ENCODE measurements around the gene ZC3H12D.

Gene ZC3H12D

DNA sequence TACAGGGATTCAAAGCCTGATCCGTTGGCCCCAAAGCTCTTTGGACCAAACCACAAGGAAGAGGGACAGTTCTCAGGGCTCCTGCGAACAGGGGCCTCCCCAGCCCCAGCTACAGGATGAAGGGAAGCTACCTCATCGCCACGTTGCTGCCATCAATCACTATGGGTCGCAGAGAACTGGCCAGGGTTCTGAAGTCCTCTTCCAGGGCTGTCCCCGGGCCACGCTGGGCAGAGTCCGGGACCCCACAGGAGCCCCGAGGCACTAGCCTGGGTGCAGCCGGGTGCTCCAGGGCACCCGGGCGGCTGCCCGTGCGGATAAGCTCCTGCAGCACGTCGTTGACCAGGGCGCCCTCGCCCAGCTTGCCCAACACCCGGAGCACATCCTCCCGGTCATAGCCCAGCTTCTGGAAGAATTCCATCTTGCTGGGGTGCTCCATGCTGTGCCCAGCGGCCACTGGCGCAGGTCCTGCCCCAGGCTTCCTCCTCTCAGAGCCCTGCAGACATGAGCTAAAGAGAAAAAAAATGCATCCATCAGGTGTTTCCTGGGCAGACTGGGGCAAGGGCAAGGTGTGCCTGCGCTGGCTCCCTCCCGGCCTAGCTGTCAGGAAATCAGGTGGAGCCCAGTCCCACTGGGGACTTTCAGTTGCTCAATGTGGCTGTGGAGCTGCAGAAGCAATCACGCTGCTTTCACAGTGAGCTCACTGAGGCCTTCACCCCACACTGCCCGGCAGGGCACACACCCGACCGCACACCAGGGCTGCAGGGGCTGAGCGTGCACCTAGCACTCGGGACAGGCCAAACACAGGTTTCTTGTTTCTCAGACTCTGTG, 10.5 kb downstream of the ZC3H12D start:
- no peak for DNase-seq (ENCODE audit: low read depth)
- no peak for TF ChIP-seq CTCF (IDR thresholded peaks at IDR 0.05; ENCODE audit: control insufficient read depth, extremely low read depth, insufficient read depth)
- H3K4me3 ChIP-seq (ENCODE audit: low read depth, low read length), result no peak overlapping the region

DNA sequence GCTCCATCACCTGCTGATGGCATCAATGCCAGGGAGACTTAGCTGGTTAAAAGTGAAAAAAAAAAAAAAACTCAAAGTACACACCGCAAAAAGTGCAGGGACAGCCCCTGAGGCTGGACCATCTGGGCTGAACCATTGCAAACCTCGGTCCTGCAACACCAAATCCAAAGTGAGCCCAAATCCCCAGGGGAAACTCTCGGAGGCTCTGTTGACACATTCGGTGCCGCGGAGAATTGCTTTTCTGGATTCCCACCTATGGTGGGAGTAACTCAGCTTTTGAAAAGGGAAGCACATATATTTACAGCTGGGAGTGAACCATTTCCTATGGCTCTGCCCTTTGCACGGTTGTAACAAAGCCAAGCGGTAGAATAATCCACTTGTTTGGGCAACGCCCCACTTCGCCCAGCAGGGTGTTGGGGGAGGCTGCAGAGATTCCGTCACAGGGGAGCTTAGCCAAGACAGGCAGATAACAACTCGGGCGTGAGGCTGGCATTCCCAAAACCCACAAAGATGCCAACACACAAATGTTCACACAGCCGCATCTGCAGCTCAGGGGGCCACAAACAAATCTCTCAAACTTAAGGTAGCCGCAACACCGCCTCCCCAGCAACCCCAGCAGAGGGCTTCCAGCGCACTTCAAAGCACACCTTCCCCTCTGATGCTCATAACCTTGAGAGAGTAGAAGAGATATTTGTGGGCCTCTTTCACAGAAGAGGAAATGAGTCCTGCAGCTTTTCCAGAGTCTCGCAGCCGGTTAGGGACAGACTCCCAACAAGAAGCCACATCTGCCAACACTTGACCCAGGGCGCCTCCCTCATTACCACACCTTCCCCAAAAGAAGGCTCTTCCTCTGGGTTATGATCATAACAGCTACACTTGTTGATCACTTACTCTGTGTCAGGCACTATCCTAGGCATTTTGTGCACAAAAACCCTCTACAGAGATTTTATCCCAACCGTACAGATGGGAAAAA, 11.4 kb downstream of the ZC3H12D start:
- TF ChIP-seq CTCF (IDR thresholded peaks at IDR 0.05; ENCODE audit: control insufficient read depth, extremely low read depth, insufficient read depth), result no peak
- no peak for DNase-seq (ENCODE audit: low read depth)
- no peak overlapping the region for H3K4me3 ChIP-seq (ENCODE audit: low read depth, low read length)

- H3K4me3 ChIP-seq (ENCODE audit: low read depth, low read length), result no peak overlapping the region
- no peak for DNase-seq (ENCODE audit: low read depth)
- no peak for TF ChIP-seq CTCF (IDR thresholded peaks at IDR 0.05; ENCODE audit: control insufficient read depth, extremely low read depth, insufficient read depth)
Measured at GRCh38 chr6:149472241-149472640, 12.6 kb downstream of the ZC3H12D start.

GRCh38 chr6:149471801-149472200, 13.0 kb downstream of the ZC3H12D start:
- TF ChIP-seq CTCF (IDR thresholded peaks at IDR 0.05; ENCODE audit: control insufficient read depth, extremely low read depth, insufficient read depth), result no peak
- DNase-seq (ENCODE audit: low read depth), result no peak
- H3K4me3 ChIP-seq (ENCODE audit: low read depth, low read length), result no peak overlapping the region

DNA sequence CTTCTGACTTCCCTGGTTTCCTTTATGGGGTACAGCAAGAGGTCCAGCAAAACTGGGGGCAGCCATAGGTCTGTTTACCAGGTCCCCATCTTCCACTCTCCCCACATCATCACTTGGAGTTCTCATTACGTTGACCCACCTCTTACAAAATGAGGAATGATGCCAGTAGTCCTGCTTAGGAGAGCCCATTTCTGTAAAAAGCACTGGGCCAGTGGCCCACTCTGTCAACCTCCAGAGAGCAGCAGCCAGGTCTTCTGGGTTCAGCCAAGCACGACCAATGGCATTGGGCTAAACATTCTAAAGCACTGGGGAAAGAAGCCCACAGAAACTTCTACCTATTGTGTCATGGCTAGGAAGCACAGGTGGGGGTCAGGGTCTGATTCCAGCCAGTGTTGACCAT, 13.9 kb downstream of the ZC3H12D start:
- TF ChIP-seq CTCF (IDR thresholded peaks at IDR 0.05; ENCODE audit: control insufficient read depth, extremely low read depth, insufficient read depth), result no peak
- DNase-seq (ENCODE audit: low read depth), result no peak
- no peak overlapping the region for H3K4me3 ChIP-seq (ENCODE audit: low read depth, low read length)

DNA sequence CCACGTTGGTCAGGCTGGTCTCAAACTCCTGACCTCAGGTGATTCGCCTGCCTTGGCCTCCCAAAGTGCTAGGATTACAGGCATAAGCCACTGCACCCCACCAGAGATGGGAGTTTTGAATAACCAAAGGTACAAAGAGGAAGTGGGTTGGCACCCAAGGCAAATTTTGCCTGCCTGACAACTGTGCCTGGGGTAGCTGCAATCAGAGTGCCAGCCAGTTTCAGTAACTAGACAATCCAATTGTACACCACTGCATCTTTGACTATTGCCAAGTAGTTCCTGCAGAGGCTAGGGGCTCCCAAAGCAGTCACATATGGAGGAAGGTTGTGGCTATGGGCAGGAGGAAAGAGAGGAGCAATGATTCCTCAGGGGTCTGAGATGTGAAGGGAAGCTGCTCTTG, 16.6 kb downstream of the ZC3H12D start:
- no peak overlapping the region for H3K4me3 ChIP-seq (ENCODE audit: low read depth, low read length)
- DNase-seq (ENCODE audit: low read depth), result no peak
- no peak for TF ChIP-seq CTCF (IDR thresholded peaks at IDR 0.05; ENCODE audit: control insufficient read depth, extremely low read depth, insufficient read depth)

All from LNCaP clone FGC (cell line).